K562 (cell line): ENCODE measurements around the gene MRPL38. TPM values are rescaled to one million over a fixed set of nuclear protein-coding genes. Genes with fewer than 3 reads are reported as not detected.

Source experiments
- ARHGAP35 ChIP-seq: fragments of 450-650 bp; IDR thresholded peaks from 2 replicates; pipeline ENCODE4 v1.6.1; 2018; ENCODE audit not compliant: partially characterized antibody
- BACH1 ChIP-seq: fragments of 200-800 bp; sonication (Bioruptor generic); IDR thresholded peaks from 2 replicates; pipeline ENCODE4 v1.6.1; 2016; ENCODE audit warnings: missing genetic modification characterization, missing compliant biosample characterization
- BCOR ChIP-seq: fragments of 450-650 bp; IDR thresholded peaks from 2 replicates; pipeline ENCODE4 v1.6.1; 2016
- FOXK1 ChIP-seq: sonication (generic); formaldehyde crosslinking; IDR thresholded peaks from 2 replicates; pipeline ENCODE4 v1.8.0; 2022; ENCODE audit warnings: missing genetic modification reagents, mild to moderate bottlenecking, borderline replicate concordance
- HEY1 ChIP-seq: fragments of 250-450 bp; sonication (Bioruptor Pico); IDR thresholded peaks from 2 replicates; pipeline ENCODE4 v1.5.0; 2020; ENCODE audit warnings: mild to moderate bottlenecking, moderate library complexity, borderline replicate concordance
- KDM2B ChIP-seq: fragments of 250-450 bp; sonication (Bioruptor Pico); IDR thresholded peaks from 2 replicates; pipeline ENCODE4 v1.8.0; 2021; ENCODE audit warnings: mild to moderate bottlenecking, moderate library complexity
- LARP7 ChIP-seq: fragments of 450-650 bp; IDR thresholded peaks from 2 replicates; pipeline ENCODE4 v1.6.1; 2016
- MTA3 ChIP-seq: fragments of 450-650 bp; formaldehyde crosslinking; IDR thresholded peaks from 2 replicates; pipeline ENCODE4 v1.6.1; 2017; ENCODE audit warnings: mild to moderate bottlenecking, borderline replicate concordance
- NFE2L1 ChIP-seq: fragments of 450-650 bp; IDR thresholded peaks from 2 replicates; pipeline ENCODE4 v1.6.1; 2016; ENCODE audit warnings: missing genetic modification characterization, low read depth, mild to moderate bottlenecking, missing compliant biosample characterization, moderate library complexity, borderline replicate concordance
- PHTF2 ChIP-seq: fragments of 250-450 bp; sonication (Bioruptor Pico); IDR thresholded peaks from 2 replicates; pipeline ENCODE4 v1.5.0; 2021; ENCODE audit warnings: mild to moderate bottlenecking
- PURB ChIP-seq: sonication (generic); formaldehyde crosslinking; IDR thresholded peaks from 2 replicates; pipeline ENCODE4 v1.9.0; 2021; ENCODE audit warnings: low read depth, mild to moderate bottlenecking, missing genetic modification reagents
- PYGO2 ChIP-seq: fragments of 450-650 bp; IDR thresholded peaks from 2 replicates; pipeline ENCODE4 v1.6.1; 2016; ENCODE audit warnings: mild to moderate bottlenecking, missing genetic modification characterization, moderate library complexity, missing compliant biosample characterization
- RAD21 ChIP-seq, 2 experiments: fragments of 250-450 bp in 1 of 2; fragments of 450-650 bp in 1 of 2; sonication (Bioruptor Pico) in 1 of 2; formaldehyde crosslinking in 1 of 2; IDR thresholded peaks in 1 of 2; conservative IDR thresholded peaks in 1 of 2; 2 replicates each; pipeline versions ENCODE4 v1.4.0 to v1.8.0; 2020 to 2022; ENCODE audit warnings: mild to moderate bottlenecking in 2 of 2, moderate library complexity in 1 of 2
- RBM15 ChIP-seq: fragments of 200-400 bp; formaldehyde crosslinking; IDR thresholded peaks from 2 replicates; pipeline ENCODE4 v1.6.1; 2018; ENCODE audit warnings: mild to moderate bottlenecking, low read length, moderate library complexity; ENCODE audit not compliant: insufficient read depth
- RCOR1 ChIP-seq, 2 experiments: IDR thresholded peaks; 2 replicates each; pipeline ENCODE4 v1.6.1; 2012; ENCODE audit warnings: low read depth in 2 of 2, low read length in 2 of 2, borderline replicate concordance in 1 of 2, improper control_type of control experiment in 1 of 2
- RFX1 ChIP-seq: fragments of 450-650 bp; IDR thresholded peaks from 2 replicates; pipeline ENCODE4 v1.6.1; 2016; ENCODE audit warnings: mild to moderate bottlenecking, moderate library complexity
- SETDB1 ChIP-seq: IDR thresholded peaks from one replicate; pipeline ENCODE4 v1.6.1; 2012; ENCODE audit warnings: low read length, control low read depth, inconsistent platforms
- SLC30A9 ChIP-seq: fragments of 250-450 bp; sonication (Bioruptor Pico); IDR thresholded peaks from 2 replicates; pipeline ENCODE4 v1.8.0; 2022; ENCODE audit warnings: mild to moderate bottlenecking, moderate library complexity
- SMARCC2 ChIP-seq: fragments of 450-650 bp; IDR thresholded peaks from 2 replicates; pipeline ENCODE4 v1.6.1; 2017; ENCODE audit warnings: antibody characterized with exemption, moderate library complexity, mild to moderate bottlenecking, low read depth
- UBTF ChIP-seq, 2 experiments: IDR thresholded peaks; 2 replicates each; pipeline ENCODE4 v1.6.1; 2012; ENCODE audit warnings: improper control_type of control experiment in 2 of 2, low read depth in 2 of 2, low read length in 2 of 2, borderline replicate concordance in 1 of 2
- VEZF1 ChIP-seq: fragments of 200-800 bp; sonication (Bioruptor generic); IDR thresholded peaks from 2 replicates; pipeline ENCODE4 v1.6.1; 2017; ENCODE audit warnings: missing genetic modification characterization, missing compliant biosample characterization
- ZNF280A ChIP-seq: fragments of 450-650 bp; IDR thresholded peaks from 2 replicates; pipeline ENCODE4 v1.6.1; 2018; ENCODE audit warnings: mild to moderate bottlenecking, low read depth; ENCODE audit not compliant: partially characterized antibody
- ZNF551 ChIP-seq: fragments of 250-450 bp; sonication (Bioruptor Pico); IDR thresholded peaks from 2 replicates; pipeline ENCODE4 v1.5.0; 2021; ENCODE audit warnings: mild to moderate bottlenecking, moderate library complexity
- ZNF699 ChIP-seq: fragments of 250-450 bp; sonication (Bioruptor Pico); IDR thresholded peaks from 2 replicates; pipeline ENCODE4 v1.8.0; 2021; ENCODE audit warnings: mild to moderate bottlenecking, moderate library complexity; ENCODE audit not compliant: insufficient replicate concordance
- polyA plus RNA-seq, 8 experiments: library from polyadenylated mRNA; depleted of rRNA in 4 of 8; stranded (reverse) in 5 of 8; unstranded in 3 of 8; fragments of >200 nt; fragmentation: Nextera tagmentation in 2 of 8; fragmentation: Illumina TruSeq in 1 of 8; extraction: Ambion mirVana in 2 of 8; extraction: Trizol in 1 of 8; gene quantifications; 2 replicates each; pipeline versions ENCODE4 v1.2.1 to v1.2.3, GENCODE V29; 2011 to 2014; ENCODE audit warnings: inconsistent platforms in 1 of 8, missing spikeins in 1 of 8
- total RNA-seq, 7 experiments: library from RNA; depleted of rRNA in 6 of 7; stranded (reverse); fragments of >200 nt in 6 of 7; fragmentation: Illumina TruSeq in 2 of 7; extraction: Trizol in 2 of 7; gene quantifications; 2 replicates each; pipeline versions ENCODE4 v1.2.1 to v1.2.3, GENCODE V29; 2011 to 2021; ENCODE audit warnings: low replicate concordance in 1 of 7

Gene MRPL38
- total and polyA plus RNA-seq, 9 of the 15 experiments (the other 6 are each of a cell fraction or from before 2014, with no cell fraction given): 4.5 to 154 (median 48.5) TPM

- no peak for TF ChIP-seq ZNF280A
- peak; percentile 81 for TF ChIP-seq MTA3
- peak; percentile 66; the same call in 1 of the 2 replicates for TF ChIP-seq LARP7
- no peak for TF ChIP-seq SETDB1
- peak in 1 of 2 experiments; percentile 23; a peak in 2 of 4 replicates for TF ChIP-seq RCOR1 (IDR thresholded peaks at IDR 0.05; ENCODE audit: borderline replicate concordance in 1 of 2, low read depth in 2 of 2, low read length in 2 of 2)
- no peak for TF ChIP-seq ARHGAP35
- 0 out of 2 replicates have a peak, but pooled peaks have one; percentile 49 for TF ChIP-seq FOXK1 (CRISPR knock-in tag)
- TF ChIP-seq PURB (CRISPR knock-in tag): no peak
- no peak for TF ChIP-seq RFX1
- TF ChIP-seq NFE2L1: no peak
- no peak for TF ChIP-seq KDM2B (CRISPR knock-in tag)
- TF ChIP-seq SMARCC2: no peak
- TF ChIP-seq ZNF699 (CRISPR knock-in tag): no peak
- no peak for TF ChIP-seq PHTF2 (CRISPR knock-in tag)
- peak; percentile 84; the same call in 1 of the 2 replicates for TF ChIP-seq BACH1
- no peak for TF ChIP-seq ZNF551 (CRISPR knock-in tag)
- no peak for TF ChIP-seq RBM15
- peak; percentile 76 for TF ChIP-seq VEZF1 (CRISPR knock-in tag)
- TF ChIP-seq SLC30A9 (CRISPR knock-in tag): no peak
- TF ChIP-seq BCOR: no peak
- no peak for TF ChIP-seq HEY1 (CRISPR knock-in tag)
- 0 out of 4 replicates have a peak, but pooled peaks of 1 of the 2 experiments have one; percentile 9 for TF ChIP-seq UBTF (IDR thresholded peaks at IDR 0.05; ENCODE audit: borderline replicate concordance in 1 of 2, low read depth in 2 of 2, low read length in 2 of 2)
- no peak; a peak in 2 of 4 replicates for TF ChIP-seq RAD21 (CRISPR knock-in tag; conservative IDR thresholded peaks at IDR 0.05 in 1 of 2, IDR thresholded peaks at IDR 0.05 in 1 of 2)
- TF ChIP-seq PYGO2: no peak
Measured at GRCh38 chr17:75855310-75856061, 49.2 kb downstream of the MRPL38 start, which contains the start of gene WBP2 (continued).
